H1 (cell line): ENCODE results near the gene MRPS31. TPM values are rescaled to one million over a fixed set of nuclear protein-coding genes. Genes with fewer than 3 reads are reported as not detected.

ENCODE experiments used
- POU5F1 ChIP-seq: IDR thresholded peaks from 2 replicates; pipeline ENCODE4 v1.6.1; 2011; ENCODE audit warnings: low read depth, mild to moderate bottlenecking, low read length, moderate library complexity
- YY1 ChIP-seq: IDR thresholded peaks from 2 replicates; pipeline ENCODE4 v1.6.1; 2011; ENCODE audit warnings: low read depth, mild to moderate bottlenecking, low read length
- polyA plus RNA-seq, 7 experiments: library from polyadenylated mRNA; depleted of rRNA in 3 of 7; stranded (reverse) in 5 of 7; unstranded in 2 of 7; fragments of >200 nt in 5 of 7; fragments of 200-250 nt in 2 of 7; gene quantifications; 1 replicate in 5 of 7; 2 replicates in 1 of 7; 4 replicates in 1 of 7; pipeline versions ENCODE4 v1.2.1 to v1.2.3, GENCODE V29; 2011 to 2013; ENCODE audit warnings: missing spikeins in 2 of 7, mixed read lengths in 2 of 7
- total RNA-seq: library from RNA; stranded (reverse); fragmentation: NEBNext Ultra II Directional; extraction: Animal tissue kit (Norgen Biotek cat#: 25700); gene quantifications from 2 replicates; pipeline ENCODE4 v1.2.1, GENCODE V29; 2021
- TF ChIP-seq, protein P1 (sequence below), 3 experiments: IDR thresholded peaks; 1 replicate in 2 of 3; 2 replicates in 1 of 3; pipeline versions ENCODE4 v1.5.1 to v1.6.1; 2011; ENCODE audit warnings: low read length in 3 of 3, mild to moderate bottlenecking in 3 of 3, inconsistent platforms in 2 of 3, low read depth in 1 of 3, moderate library complexity in 1 of 3; ENCODE audit not compliant: insufficient read depth in 1 of 3; ENCODE audit errors: control extremely low read depth in 1 of 3

Gene MRPS31
- total and polyA plus RNA-seq, 2 of the 8 experiments (the other 6 are each of a cell fraction or from before 2014, with no cell fraction given): 13.6 to 33.3 TPM

DNA sequence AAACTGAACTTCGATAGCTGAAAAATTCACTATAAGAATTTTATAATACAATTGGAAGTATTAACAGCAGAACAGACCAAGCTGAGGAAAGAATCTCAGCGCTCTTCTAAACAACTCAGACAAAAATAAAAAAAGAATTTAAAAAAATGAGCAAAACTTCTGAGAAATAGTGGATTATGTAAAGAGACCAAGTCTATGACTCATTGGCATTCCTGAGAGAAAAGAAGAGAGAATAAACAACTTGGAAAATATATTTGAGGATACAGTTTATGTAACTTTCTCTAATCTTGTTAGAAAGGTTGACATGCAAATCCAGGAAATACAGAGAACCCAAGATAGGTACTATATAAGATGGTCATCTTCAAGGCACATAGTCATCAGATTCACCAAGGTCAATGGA, 43.8 kb upstream of the MRPS31 start (continued):
- TF ChIP-seq, protein P1, sequence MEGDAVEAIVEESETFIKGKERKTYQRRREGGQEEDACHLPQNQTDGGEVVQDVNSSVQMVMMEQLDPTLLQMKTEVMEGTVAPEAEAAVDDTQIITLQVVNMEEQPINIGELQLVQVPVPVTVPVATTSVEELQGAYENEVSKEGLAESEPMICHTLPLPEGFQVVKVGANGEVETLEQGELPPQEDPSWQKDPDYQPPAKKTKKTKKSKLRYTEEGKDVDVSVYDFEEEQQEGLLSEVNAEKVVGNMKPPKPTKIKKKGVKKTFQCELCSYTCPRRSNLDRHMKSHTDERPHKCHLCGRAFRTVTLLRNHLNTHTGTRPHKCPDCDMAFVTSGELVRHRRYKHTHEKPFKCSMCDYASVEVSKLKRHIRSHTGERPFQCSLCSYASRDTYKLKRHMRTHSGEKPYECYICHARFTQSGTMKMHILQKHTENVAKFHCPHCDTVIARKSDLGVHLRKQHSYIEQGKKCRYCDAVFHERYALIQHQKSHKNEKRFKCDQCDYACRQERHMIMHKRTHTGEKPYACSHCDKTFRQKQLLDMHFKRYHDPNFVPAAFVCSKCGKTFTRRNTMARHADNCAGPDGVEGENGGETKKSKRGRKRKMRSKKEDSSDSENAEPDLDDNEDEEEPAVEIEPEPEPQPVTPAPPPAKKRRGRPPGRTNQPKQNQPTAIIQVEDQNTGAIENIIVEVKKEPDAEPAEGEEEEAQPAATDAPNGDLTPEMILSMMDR (IDR thresholded peaks at IDR 0.05; ENCODE audit: control extremely low read depth in 1 of 3, insufficient read depth in 1 of 3, low read depth in 1 of 3, low read length in 3 of 3): no peak
- TF ChIP-seq YY1: no peak
- no peak for TF ChIP-seq POU5F1
